Measurements from ENCODE around the gene NGRN. TPM values are rescaled to one million over a fixed set of nuclear protein-coding genes. Genes with fewer than 3 reads are reported as not detected.
"Not testable (repeated sequence)": the region's sequence is repeated elsewhere in the genome, so short reads cannot be mapped to it uniquely, and the experiment has no call there.

The NGRN gene
- total RNA-seq, 1 donor from 2014 or later, result 114 TPM

DNA sequence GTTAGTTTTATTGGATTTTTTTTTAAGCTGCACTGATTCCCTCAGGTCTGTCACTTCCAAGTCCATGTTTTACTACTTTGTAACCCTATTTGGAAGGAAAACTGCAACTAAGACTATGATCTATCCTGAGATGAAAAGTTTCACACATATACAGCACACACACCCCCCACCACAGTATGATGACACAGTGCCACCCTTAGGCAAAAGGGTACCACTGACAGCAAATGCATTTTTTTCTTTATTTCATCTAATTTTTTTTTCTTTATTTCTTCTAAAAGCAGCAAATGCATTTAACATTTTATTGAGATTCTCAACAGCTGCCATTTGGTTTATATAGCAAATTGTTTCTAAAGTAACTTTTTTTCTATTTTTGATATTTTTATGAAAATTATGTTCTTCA lies 21.2 kb downstream of the NGRN start:
- FAIRE-seq, result no peak
- no peaks in the 10 kb centered on the region for H3K36me3 ChIP-seq (ENCODE audit: control insufficient read depth, insufficient read depth, low read length)
- H3K4me3 ChIP-seq (ENCODE audit: low read depth, low read length), result no peak overlapping the region
- TF ChIP-seq, protein P1, sequence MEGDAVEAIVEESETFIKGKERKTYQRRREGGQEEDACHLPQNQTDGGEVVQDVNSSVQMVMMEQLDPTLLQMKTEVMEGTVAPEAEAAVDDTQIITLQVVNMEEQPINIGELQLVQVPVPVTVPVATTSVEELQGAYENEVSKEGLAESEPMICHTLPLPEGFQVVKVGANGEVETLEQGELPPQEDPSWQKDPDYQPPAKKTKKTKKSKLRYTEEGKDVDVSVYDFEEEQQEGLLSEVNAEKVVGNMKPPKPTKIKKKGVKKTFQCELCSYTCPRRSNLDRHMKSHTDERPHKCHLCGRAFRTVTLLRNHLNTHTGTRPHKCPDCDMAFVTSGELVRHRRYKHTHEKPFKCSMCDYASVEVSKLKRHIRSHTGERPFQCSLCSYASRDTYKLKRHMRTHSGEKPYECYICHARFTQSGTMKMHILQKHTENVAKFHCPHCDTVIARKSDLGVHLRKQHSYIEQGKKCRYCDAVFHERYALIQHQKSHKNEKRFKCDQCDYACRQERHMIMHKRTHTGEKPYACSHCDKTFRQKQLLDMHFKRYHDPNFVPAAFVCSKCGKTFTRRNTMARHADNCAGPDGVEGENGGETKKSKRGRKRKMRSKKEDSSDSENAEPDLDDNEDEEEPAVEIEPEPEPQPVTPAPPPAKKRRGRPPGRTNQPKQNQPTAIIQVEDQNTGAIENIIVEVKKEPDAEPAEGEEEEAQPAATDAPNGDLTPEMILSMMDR (IDR thresholded peaks at IDR 0.05; ENCODE audit: insufficient read depth, low read length, severe bottlenecking), result peak; percentile 31
- H3K27me3 ChIP-seq (ENCODE audit: control insufficient read depth, insufficient read depth, low read length), result no peaks in the 10 kb centered on the region
- peak; percentile 34 for DNase-seq (ENCODE audit: low read depth)

DNA sequence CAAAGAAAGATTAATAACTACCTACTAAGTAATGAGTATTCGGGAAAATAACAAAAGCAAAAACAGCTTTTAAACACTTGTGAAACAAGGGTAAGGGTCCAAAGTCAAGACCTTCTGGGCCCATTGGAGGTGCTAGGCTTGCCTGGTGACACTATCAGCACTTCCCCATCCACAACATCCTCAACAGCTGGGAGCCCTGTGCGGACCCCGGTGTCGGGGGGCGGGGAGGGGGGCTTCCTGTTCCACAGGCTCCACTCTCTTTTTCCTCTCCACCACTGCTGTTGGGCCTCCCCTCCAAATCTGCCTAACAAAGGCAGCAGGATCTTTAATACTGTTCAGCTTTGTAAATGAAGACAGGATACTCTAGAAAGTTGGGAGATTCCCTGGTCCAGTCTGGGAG lies 21.6 kb downstream of the NGRN start:
- no peak for DNase-seq (ENCODE audit: low read depth)
- Histone ChIP-seq H3K36me3 (ENCODE audit: control insufficient read depth, insufficient read depth, low read length) (no peaks in the 10 kb centered on the region), H3K27me3 (ENCODE audit: control insufficient read depth, insufficient read depth, low read length) (no peaks in the 10 kb centered on the region), H3K4me3 (ENCODE audit: low read depth, low read length) (no peak overlapping the region)
- TF ChIP-seq, protein P1 (IDR thresholded peaks at IDR 0.05; ENCODE audit: insufficient read depth, low read length, severe bottlenecking), result no peak
- FAIRE-seq, result no peak

DNA sequence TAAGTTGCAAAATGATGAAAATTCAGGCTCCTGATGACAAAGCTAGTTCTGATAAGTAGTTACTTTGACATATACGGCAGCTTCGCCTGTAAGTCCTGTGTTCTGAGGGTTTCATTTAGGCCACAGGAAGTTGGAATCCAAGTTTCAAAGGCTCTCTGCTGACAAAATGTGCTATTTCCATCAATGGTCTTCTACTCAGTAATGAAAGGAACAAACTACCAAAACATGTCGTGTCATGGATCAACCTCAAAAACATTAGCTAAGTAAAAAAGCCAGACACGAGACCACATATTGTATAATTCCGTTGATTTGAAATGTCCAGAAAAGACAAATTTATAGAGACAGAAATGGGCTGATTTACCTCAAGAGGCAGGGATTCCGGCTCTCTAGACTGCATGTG lies 22.5 kb downstream of the NGRN start:
- FAIRE-seq (no peak), DNase-seq (ENCODE audit: low read depth) (no peak)
- TF ChIP-seq, protein P1 (IDR thresholded peaks at IDR 0.05; ENCODE audit: insufficient read depth, low read length, severe bottlenecking), result no peak
- no peaks in the 10 kb centered on the region for H3K27me3 ChIP-seq (ENCODE audit: control insufficient read depth, insufficient read depth, low read length)
- no peaks in the 10 kb centered on the region for H3K36me3 ChIP-seq (ENCODE audit: control insufficient read depth, insufficient read depth, low read length)
- no peak overlapping the region for H3K4me3 ChIP-seq (ENCODE audit: low read depth, low read length)

DNA sequence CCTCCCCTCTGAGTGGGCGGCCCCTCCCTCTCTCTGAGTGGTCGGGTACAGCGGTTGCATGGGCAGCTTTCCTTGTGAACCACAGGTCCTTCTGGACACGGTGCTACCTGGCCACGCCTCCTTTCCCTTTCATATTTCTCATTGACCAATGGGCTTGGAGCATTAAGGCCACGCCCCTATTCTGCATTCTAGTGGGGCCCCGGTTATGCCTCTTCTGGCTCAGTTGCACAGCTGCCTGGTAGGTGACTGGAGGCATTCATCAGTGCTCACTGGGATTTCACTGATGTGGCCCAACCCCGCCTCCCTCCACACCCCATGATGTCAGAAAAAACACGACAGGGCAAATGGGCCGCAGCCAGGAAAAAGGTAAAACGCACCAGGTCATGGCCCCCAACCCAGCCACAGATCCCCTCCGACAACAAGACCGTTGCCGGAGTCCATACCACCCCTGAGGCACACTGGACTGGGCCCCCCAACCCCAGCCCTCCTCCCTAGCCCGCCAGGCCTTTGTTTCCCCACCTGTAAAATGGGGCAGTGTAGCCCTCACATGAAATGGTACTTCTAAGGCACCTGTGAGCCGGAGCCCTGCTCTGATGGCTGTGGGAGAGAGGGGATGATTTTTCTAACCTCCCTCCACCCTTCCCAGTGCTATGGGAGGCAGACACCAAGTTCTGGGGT lies 26.3 kb downstream of the NGRN start:
- no peaks in the 10 kb centered on the region for H3K36me3 ChIP-seq (ENCODE audit: control insufficient read depth, insufficient read depth, low read length)
- H3K27me3 ChIP-seq (ENCODE audit: control insufficient read depth, insufficient read depth, low read length), result no peaks in the 10 kb centered on the region
- peak; percentile 55 for DNase-seq (ENCODE audit: low read depth)
- H3K4me3 ChIP-seq (ENCODE audit: low read depth, low read length), result no peak overlapping the region
- FAIRE-seq, result no peak
- TF ChIP-seq, protein P1 (IDR thresholded peaks at IDR 0.05; ENCODE audit: insufficient read depth, low read length, severe bottlenecking), result no peak

DNA sequence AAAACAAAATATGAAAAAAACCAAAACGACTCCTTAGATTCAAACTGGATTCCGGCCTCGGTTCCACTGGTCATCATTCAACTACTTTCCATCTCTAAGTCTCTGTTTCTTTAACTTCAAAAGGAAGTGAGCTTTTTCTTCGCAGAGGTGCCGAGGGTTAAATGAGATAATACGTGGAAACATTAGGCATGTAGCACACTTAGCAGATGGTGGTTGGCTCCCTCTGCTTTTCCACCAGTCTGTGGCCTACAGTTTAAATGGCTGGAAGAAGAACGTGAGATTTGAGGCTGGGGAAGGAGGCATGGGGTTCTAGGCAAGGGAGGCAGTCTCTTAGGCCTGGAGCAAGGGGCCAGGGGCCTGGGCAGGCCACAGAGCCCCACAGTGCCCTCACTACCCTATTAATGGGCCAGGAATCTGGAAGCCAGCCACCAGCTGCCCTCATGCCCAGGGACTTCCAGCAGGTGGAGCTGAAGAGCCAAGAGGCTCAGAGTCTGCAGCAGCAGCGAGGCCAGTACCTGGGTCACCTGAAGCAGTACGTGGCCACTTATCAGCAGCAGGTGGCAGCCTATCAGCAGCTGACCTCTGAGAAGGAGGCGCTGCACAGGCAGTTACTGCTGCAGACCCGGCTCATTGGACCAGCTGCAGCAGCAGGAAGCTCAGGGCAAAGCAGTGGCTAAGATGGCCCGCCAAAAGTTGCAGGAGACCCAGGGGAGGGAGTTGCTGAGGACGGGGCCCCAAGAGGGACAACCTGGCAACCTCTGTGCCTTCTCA lies 27.8 kb downstream of the NGRN start:
- H3K27me3 ChIP-seq (ENCODE audit: control insufficient read depth, insufficient read depth, low read length); H3K4me3 ChIP-seq (ENCODE audit: low read depth, low read length); FAIRE-seq; H3K36me3 ChIP-seq (ENCODE audit: control insufficient read depth, insufficient read depth, low read length): not testable (repeated sequence)
- peak; percentile 79 for DNase-seq (ENCODE audit: low read depth)
- TF ChIP-seq, protein P1 (IDR thresholded peaks at IDR 0.05; ENCODE audit: insufficient read depth, low read length, severe bottlenecking), result peak; percentile 95

All from bronchial epithelial cell (primary cell).